Measurements from ENCODE around the gene DNAAF9. TPM values are rescaled to one million over a fixed set of nuclear protein-coding genes. Genes with fewer than 3 reads are reported as not detected.

DNAAF9 gene
- total and polyA plus RNA-seq, 3 donors from 2014 or later: 22.1 to 36.8 (median 31.6) TPM

GRCh38 chr20:3413393-3413889 is 6.0 kb upstream of the DNAAF9 start:
- Histone ChIP-seq H3K9me3 (no peaks in the 10 kb centered on the region), H3K36me3 (ENCODE audit: low read depth, missing control alignments) (no peaks in the 10 kb centered on the region), H3K27me3 (no peaks in the 10 kb centered on the region), H3K4me1 (no peaks in the 10 kb centered on the region), H3K4me3 (no peak overlapping the region), H3K27ac (no peak overlapping the region)
- intact Hi-C loops (cut with DNase I; ENCODE audit: low total_unique reads): no loop called here
- TF ChIP-seq, protein P1, sequence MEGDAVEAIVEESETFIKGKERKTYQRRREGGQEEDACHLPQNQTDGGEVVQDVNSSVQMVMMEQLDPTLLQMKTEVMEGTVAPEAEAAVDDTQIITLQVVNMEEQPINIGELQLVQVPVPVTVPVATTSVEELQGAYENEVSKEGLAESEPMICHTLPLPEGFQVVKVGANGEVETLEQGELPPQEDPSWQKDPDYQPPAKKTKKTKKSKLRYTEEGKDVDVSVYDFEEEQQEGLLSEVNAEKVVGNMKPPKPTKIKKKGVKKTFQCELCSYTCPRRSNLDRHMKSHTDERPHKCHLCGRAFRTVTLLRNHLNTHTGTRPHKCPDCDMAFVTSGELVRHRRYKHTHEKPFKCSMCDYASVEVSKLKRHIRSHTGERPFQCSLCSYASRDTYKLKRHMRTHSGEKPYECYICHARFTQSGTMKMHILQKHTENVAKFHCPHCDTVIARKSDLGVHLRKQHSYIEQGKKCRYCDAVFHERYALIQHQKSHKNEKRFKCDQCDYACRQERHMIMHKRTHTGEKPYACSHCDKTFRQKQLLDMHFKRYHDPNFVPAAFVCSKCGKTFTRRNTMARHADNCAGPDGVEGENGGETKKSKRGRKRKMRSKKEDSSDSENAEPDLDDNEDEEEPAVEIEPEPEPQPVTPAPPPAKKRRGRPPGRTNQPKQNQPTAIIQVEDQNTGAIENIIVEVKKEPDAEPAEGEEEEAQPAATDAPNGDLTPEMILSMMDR (IDR thresholded peaks at IDR 0.05): no peak
- no peak for TF ChIP-seq POLR2A (IDR thresholded peaks at IDR 0.05)
- no peak for DNase-seq
- 79 to 83% methylated on average over 4 of the region's 4 CpGs for WGBS, 2 donors

DNA sequence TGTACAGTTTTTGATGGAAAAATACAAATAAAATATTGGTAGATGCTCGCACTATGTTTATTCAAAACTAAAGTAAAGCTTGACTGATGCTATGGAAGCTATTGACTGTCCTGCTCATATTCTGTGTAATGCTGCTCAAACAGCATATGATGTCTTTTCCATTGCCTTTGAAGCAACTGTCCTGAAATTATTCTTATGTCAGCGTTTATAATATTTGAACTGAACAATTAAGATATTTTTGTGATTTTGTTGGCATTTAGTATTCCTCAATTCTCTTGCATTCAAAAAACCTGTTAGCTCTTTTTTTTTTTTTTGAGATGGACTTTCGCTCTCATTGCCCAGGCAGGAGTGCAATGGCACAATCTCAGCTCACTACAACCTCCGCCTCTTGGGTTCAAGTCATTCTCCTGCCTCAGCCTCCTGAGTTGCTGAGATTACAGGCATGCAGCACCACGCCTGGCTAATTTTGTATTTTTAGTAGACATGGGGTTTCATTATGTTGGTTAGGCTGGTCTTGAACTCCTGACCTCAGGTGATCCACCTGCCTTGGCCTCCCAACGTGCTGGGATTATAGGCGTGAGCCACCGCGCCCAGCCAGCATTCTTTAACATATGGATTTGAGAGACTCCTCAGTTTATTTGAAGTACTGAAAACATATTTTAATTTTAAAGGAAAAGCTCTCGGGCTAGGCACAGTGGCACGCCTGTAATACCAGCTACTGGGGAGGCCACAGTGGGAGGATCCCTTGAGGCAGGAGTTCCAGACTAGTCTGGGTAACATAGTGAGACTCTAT is 5.3 kb upstream of the DNAAF9 start:
- no peak overlapping the region for H3K4me3 ChIP-seq
- TF ChIP-seq, protein P1 (IDR thresholded peaks at IDR 0.05): no peak
- no peak for TF ChIP-seq POLR2A (IDR thresholded peaks at IDR 0.05)
- intact Hi-C loops (cut with DNase I; ENCODE audit: low total_unique reads): no loop called here
- no peaks in the 10 kb centered on the region for H3K9me3 ChIP-seq
- H3K27me3 ChIP-seq: no peaks in the 10 kb centered on the region
- WGBS, 2 donors: 89 to 93% methylated on average over 11 of the region's 11 CpGs
- H3K27ac ChIP-seq: no peak overlapping the region
- H3K4me1 ChIP-seq: no peaks in the 10 kb centered on the region
- no peak for DNase-seq
- no peaks in the 10 kb centered on the region for H3K36me3 ChIP-seq (ENCODE audit: low read depth, missing control alignments)

DNA sequence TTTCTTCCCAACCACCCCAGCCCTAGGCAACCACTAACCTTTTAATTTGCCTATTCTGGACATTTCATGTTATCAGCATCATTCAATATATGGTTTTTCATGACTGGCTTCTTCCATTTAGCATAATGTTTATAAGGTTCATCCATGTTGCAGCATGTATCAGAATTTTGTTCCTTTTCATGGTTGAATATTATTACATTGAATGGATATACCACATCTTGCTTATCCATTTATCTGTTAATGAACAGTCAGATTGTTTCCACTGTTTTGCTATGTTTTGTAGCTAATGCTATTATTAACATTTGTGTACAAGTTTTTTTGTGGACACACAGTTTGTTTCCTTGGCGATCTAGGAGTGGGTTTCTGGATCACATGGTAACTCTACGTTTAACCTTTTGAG is 3.0 kb upstream of the DNAAF9 start:
- Histone ChIP-seq H3K36me3 (ENCODE audit: low read depth, missing control alignments) (no peaks in the 10 kb centered on the region), H3K27me3 (no peaks in the 10 kb centered on the region), H3K4me1 (peaks cover 12% of the 10 kb centered on the region), H3K27ac (no peak overlapping the region), H3K9me3 (no peaks in the 10 kb centered on the region), H3K4me3 (no peak overlapping the region)
- TF ChIP-seq, protein P1 (IDR thresholded peaks at IDR 0.05): no peak
- TF ChIP-seq POLR2A (IDR thresholded peaks at IDR 0.05): no peak
- DNase-seq: no peak
- WGBS, 2 donors: 73 to 89% methylated on average over 2 of the region's 2 CpGs
- intact Hi-C loops (cut with DNase I; ENCODE audit: low total_unique reads): no loop called here

- WGBS, 2 donors: 68 to 88% methylated on average over 10 of the region's 10 CpGs
- no peaks in the 10 kb centered on the region for H3K36me3 ChIP-seq (ENCODE audit: low read depth, missing control alignments)
- peak overlapping the region; percentile 64 to 95 for H3K27ac ChIP-seq
- H3K27me3 ChIP-seq: no peaks in the 10 kb centered on the region
- no peak for TF ChIP-seq POLR2A (IDR thresholded peaks at IDR 0.05)
- TF ChIP-seq, protein P1 (IDR thresholded peaks at IDR 0.05): no peak
- peaks cover 13% of the 10 kb centered on the region for H3K4me1 ChIP-seq
- H3K4me3 ChIP-seq: peak overlapping the region in 1 of 2 donors; percentile 81
- no peaks in the 10 kb centered on the region for H3K9me3 ChIP-seq
- no peak for DNase-seq
- intact Hi-C loops (cut with DNase I; ENCODE audit: low total_unique reads): no loop called here
Measured at GRCh38 chr20:3409417-3409816, 1.9 kb upstream of the DNAAF9 start.

Data from testis (tissue), 3 donors.